ENCODE results near the gene A3GALT2. TPM values are rescaled to one million over a fixed set of nuclear protein-coding genes. Genes with fewer than 3 reads are reported as not detected.

Gene A3GALT2
- total RNA-seq, 1 experiment from 2014 or later, result not detected

GRCh38 chr1:33265780-33266605, 54.9 kb downstream of the A3GALT2 start:
- H3K36me3 Mint-ChIP-seq (ENCODE audit: insufficient read depth, unreplicated experiment), result no peaks in the 10 kb centered on the region
- TF ChIP-seq, protein P1, sequence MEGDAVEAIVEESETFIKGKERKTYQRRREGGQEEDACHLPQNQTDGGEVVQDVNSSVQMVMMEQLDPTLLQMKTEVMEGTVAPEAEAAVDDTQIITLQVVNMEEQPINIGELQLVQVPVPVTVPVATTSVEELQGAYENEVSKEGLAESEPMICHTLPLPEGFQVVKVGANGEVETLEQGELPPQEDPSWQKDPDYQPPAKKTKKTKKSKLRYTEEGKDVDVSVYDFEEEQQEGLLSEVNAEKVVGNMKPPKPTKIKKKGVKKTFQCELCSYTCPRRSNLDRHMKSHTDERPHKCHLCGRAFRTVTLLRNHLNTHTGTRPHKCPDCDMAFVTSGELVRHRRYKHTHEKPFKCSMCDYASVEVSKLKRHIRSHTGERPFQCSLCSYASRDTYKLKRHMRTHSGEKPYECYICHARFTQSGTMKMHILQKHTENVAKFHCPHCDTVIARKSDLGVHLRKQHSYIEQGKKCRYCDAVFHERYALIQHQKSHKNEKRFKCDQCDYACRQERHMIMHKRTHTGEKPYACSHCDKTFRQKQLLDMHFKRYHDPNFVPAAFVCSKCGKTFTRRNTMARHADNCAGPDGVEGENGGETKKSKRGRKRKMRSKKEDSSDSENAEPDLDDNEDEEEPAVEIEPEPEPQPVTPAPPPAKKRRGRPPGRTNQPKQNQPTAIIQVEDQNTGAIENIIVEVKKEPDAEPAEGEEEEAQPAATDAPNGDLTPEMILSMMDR (IDR thresholded peaks at IDR 0.05; ENCODE audit: unreplicated experiment), result no peak
- ChIA-PET CTCF (interaction anchor here (0.6 to 2.3 kb wide), 2 partner anchors 47 to 437 kb away, joined by 3 to 8 read pairs; no protein-coding TSS in a partner anchor), POLR2A (no interaction called here)
- intact Hi-C loops (cut with micrococcal nuclease), result no loop called here
- DNase-seq (ENCODE audit: unreplicated experiment), result no peak
- no peak overlapping the region for H3K4me3 Mint-ChIP-seq (ENCODE audit: unreplicated experiment)
- H3K9me3 Mint-ChIP-seq (ENCODE audit: unreplicated experiment), result no peaks in the 10 kb centered on the region
- H3K4me1 Mint-ChIP-seq (ENCODE audit: insufficient read depth, unreplicated experiment), result peaks cover 7% of the 10 kb centered on the region
- no peak overlapping the region for H3K27ac Mint-ChIP-seq (ENCODE audit: low read depth, unreplicated experiment)
- no TSS peak for BruUV-seq (replicated peaks)
- no peaks in the 10 kb centered on the region for H3K27me3 Mint-ChIP-seq (ENCODE audit: insufficient read depth, unreplicated experiment)

DNA sequence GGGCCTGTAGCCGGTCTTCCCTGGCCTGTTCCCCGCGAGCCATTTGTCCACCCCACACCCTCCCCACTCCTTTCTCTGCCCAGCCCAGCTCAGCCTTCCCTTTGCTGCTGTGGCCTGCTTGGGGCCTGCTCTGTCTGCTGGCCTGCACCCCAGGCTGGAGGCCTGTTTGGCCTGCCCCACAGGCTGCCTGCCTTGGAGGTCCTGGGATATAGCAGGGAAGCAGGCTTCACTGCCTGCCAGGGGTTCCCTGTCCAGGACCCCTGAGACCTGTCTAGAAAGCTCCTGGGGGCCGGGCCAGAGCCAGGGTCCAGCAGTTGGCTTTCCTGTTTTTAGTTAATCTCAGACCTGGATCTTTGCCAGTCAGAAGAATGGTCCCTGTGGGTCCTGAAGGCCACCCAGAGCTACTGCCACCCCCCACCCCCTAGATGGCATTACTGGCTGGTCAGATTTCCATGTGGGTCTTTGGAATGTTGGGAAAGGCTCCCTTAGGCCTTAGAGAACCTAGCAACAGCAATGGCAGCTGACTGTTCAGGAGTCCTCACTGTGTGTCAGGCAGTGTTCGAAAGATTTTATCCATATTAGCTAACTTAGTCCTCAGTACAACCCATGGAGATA, 56.9 kb downstream of the A3GALT2 start:
- no TSS peak for BruUV-seq (replicated peaks)

GRCh38 chr1:33261344-33261743, 59.6 kb downstream of the A3GALT2 start:
- H3K4me1 Mint-ChIP-seq (ENCODE audit: insufficient read depth, unreplicated experiment), result peaks cover 19% of the 10 kb centered on the region
- no peaks in the 10 kb centered on the region for H3K27me3 Mint-ChIP-seq (ENCODE audit: insufficient read depth, unreplicated experiment)
- H3K9me3 Mint-ChIP-seq (ENCODE audit: unreplicated experiment), result no peaks in the 10 kb centered on the region
- no peak for DNase-seq (ENCODE audit: unreplicated experiment)
- TF ChIP-seq, protein P1 (IDR thresholded peaks at IDR 0.05; ENCODE audit: unreplicated experiment), result no peak
- H3K27ac Mint-ChIP-seq (ENCODE audit: low read depth, unreplicated experiment), result no peak overlapping the region
- H3K36me3 Mint-ChIP-seq (ENCODE audit: insufficient read depth, unreplicated experiment), result no peaks in the 10 kb centered on the region
- no TSS peak for BruUV-seq (replicated peaks)
- no peak overlapping the region for H3K4me3 Mint-ChIP-seq (ENCODE audit: unreplicated experiment)
- intact Hi-C loops (cut with micrococcal nuclease), result no loop called here
- POLR2A ChIA-PET, result interaction anchor here (0.7 to 1.0 kb wide), 2 partner anchors 9 to 32 kb away, joined by 3 read pairs; no protein-coding TSS in a partner anchor
- CTCF ChIA-PET, result interaction anchor here (0.9 kb wide), 1 partner anchor 35 kb away, joined by 6 read pairs; no protein-coding TSS in a partner anchor

More for the DNA sequence above, 56.9 kb downstream of the A3GALT2 start:
- Mint-ChIP-seq H3K4me1 (ENCODE audit: insufficient read depth, unreplicated experiment) (peaks cover 20% of the 10 kb centered on the region), H3K36me3 (ENCODE audit: insufficient read depth, unreplicated experiment) (no peaks in the 10 kb centered on the region), H3K27ac (ENCODE audit: low read depth, unreplicated experiment) (no peak overlapping the region), H3K4me3 (ENCODE audit: unreplicated experiment) (no peak overlapping the region), H3K27me3 (ENCODE audit: insufficient read depth, unreplicated experiment) (no peaks in the 10 kb centered on the region), H3K9me3 (ENCODE audit: unreplicated experiment) (no peaks in the 10 kb centered on the region)
- TF ChIP-seq, protein P1 (IDR thresholded peaks at IDR 0.05; ENCODE audit: unreplicated experiment), result no peak
- intact Hi-C loops (cut with micrococcal nuclease), result no loop called here
- ChIA-PET POLR2A (no interaction called here), CTCF (interaction anchor here (0.6 to 2.3 kb wide), 5 partner anchors 11 to 65 kb away, joined by 3 to 8 read pairs (median 3); no protein-coding TSS in a partner anchor)
- no peak for DNase-seq (ENCODE audit: unreplicated experiment)

DNA sequence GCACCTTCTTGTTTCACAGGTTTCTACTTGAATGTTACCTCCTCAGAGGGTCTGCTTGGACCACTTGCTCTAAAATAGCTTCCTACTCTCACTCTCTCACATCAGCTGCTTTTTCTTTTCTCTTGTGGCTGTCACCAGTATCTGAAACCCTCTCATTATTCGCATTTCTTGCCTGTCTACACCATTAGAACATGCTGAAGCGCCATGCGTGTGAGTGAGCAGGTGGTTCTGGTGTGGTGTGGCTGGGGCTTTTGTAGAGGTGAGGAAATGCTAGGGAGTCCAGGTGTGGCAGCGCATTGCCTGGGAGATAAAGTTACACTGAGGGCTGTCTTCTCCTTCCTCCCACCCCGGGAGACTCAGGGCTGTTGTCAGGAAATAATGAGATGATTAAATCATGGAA, 60.5 kb downstream of the A3GALT2 start:
- intact Hi-C loops (cut with micrococcal nuclease), result no loop called here
- no peaks in the 10 kb centered on the region for H3K9me3 Mint-ChIP-seq (ENCODE audit: unreplicated experiment)
- H3K4me3 Mint-ChIP-seq (ENCODE audit: unreplicated experiment), result no peak overlapping the region
- no peak overlapping the region for H3K27ac Mint-ChIP-seq (ENCODE audit: low read depth, unreplicated experiment)
- H3K4me1 Mint-ChIP-seq (ENCODE audit: insufficient read depth, unreplicated experiment), result peaks cover 19% of the 10 kb centered on the region
- H3K36me3 Mint-ChIP-seq (ENCODE audit: insufficient read depth, unreplicated experiment), result no peaks in the 10 kb centered on the region
- H3K27me3 Mint-ChIP-seq (ENCODE audit: insufficient read depth, unreplicated experiment), result no peaks in the 10 kb centered on the region
- DNase-seq (ENCODE audit: unreplicated experiment), result no peak
- ChIA-PET POLR2A (interaction anchor here (0.6 to 1.0 kb wide), 2 partner anchors 8 to 33 kb away, joined by 3 read pairs; no protein-coding TSS in a partner anchor), CTCF (interaction anchor here (1.0 kb wide), 1 partner anchor 40 kb away, joined by 3 read pairs; no protein-coding TSS in a partner anchor)
- TF ChIP-seq, protein P1 (IDR thresholded peaks at IDR 0.05; ENCODE audit: unreplicated experiment), result no peak
- no TSS peak for BruUV-seq (replicated peaks)

Measured in MCF 10A (cell line).